GM12878 (cell line): ENCODE measurements around the gene ABCG4. TPM values are rescaled to one million over a fixed set of nuclear protein-coding genes. Genes with fewer than 3 reads are reported as not detected.

Source experiments
- BACH1 ChIP-seq: fragments of 450-650 bp; IDR thresholded peaks from 2 replicates; pipeline ENCODE4 v1.6.1; 2017; ENCODE audit warnings: mild to moderate bottlenecking, borderline replicate concordance
- BCL11A ChIP-seq: IDR thresholded peaks from 2 replicates; pipeline ENCODE4 v1.6.1; 2011; ENCODE audit warnings: low read depth, low read length
- BHLHE40 ChIP-seq, 2 experiments: fragments of 450-650 bp in 1 of 2; IDR thresholded peaks; 2 replicates each; pipeline ENCODE4 v1.6.1; 2011 to 2017; ENCODE audit warnings: low read depth in 2 of 2, borderline replicate concordance in 1 of 2, improper control_type of control experiment in 1 of 2, low read length in 1 of 2, mild to moderate bottlenecking in 1 of 2
- CEBPB ChIP-seq, 2 experiments: fragments of 150-350 bp in 1 of 2; IDR thresholded peaks; 2 replicates each; pipeline ENCODE4 v1.6.1; 2012 to 2014; ENCODE audit warnings: low read depth in 2 of 2, low read length in 2 of 2, borderline replicate concordance in 1 of 2, inconsistent platforms in 1 of 2
- CHD4 ChIP-seq: fragments of 200-600 bp; sonication (generic); IDR thresholded peaks from 2 replicates; pipeline ENCODE4 v1.6.1; 2016; ENCODE audit warnings: mild to moderate bottlenecking
- DPF2 ChIP-seq: fragments of 450-650 bp; IDR thresholded peaks from 2 replicates; pipeline ENCODE4 v1.6.1; 2017; ENCODE audit warnings: mild to moderate bottlenecking
- EZH2 ChIP-seq: IDR thresholded peaks from 2 replicates; pipeline ENCODE4 v1.6.1; 2012; ENCODE audit warnings: low read depth, mild to moderate bottlenecking, control low read depth, inconsistent platforms, low read length, borderline replicate concordance; ENCODE audit not compliant: control insufficient read depth
- JUNB ChIP-seq: IDR thresholded peaks from 2 replicates; pipeline ENCODE4 v1.6.1; 2016; ENCODE audit warnings: antibody characterized with exemption, mild to moderate bottlenecking
- KAT2A ChIP-seq: conservative IDR thresholded peaks from 2 replicates; pipeline ENCODE4 v1.6.1; 2011; ENCODE audit warnings: low read depth, low read length; ENCODE audit not compliant: control insufficient read depth
- KDM1A ChIP-seq: fragments of 200-600 bp; sonication (generic); IDR thresholded peaks from 2 replicates; pipeline ENCODE4 v1.6.1; 2016; ENCODE audit warnings: borderline replicate concordance
- MTA2 ChIP-seq: fragments of 450-650 bp; IDR thresholded peaks from 2 replicates; pipeline ENCODE4 v1.6.1; 2016; ENCODE audit warnings: low read depth, mild to moderate bottlenecking, moderate library complexity
- NFIC ChIP-seq: IDR thresholded peaks from 2 replicates; pipeline ENCODE4 v1.6.1; 2012; ENCODE audit warnings: low read depth, mild to moderate bottlenecking, inconsistent platforms, low read length, moderate library complexity
- NFYA ChIP-seq: IDR thresholded peaks from 2 replicates; pipeline ENCODE4 v1.6.1; 2011; ENCODE audit warnings: low read depth, mild to moderate bottlenecking, low read length, improper control_type of control experiment, borderline replicate concordance
- NR2C1 ChIP-seq: fragments of 450-650 bp; IDR thresholded peaks from 2 replicates; pipeline ENCODE4 v1.6.1; 2017; ENCODE audit warnings: antibody characterized with exemption, mild to moderate bottlenecking, moderate library complexity
- POLR2AphosphoS5 ChIP-seq: IDR thresholded peaks from 2 replicates; pipeline ENCODE4 v1.6.1; 2011; ENCODE audit warnings: mild to moderate bottlenecking, low read length, inconsistent platforms
- RB1 ChIP-seq: fragments of 450-650 bp; formaldehyde crosslinking; IDR thresholded peaks from 2 replicates; pipeline ENCODE4 v1.6.1; 2017; ENCODE audit warnings: mild to moderate bottlenecking, borderline replicate concordance
- RBBP5 ChIP-seq: fragments of 200-600 bp; sonication (generic); conservative IDR thresholded peaks from 2 replicates; pipeline ENCODE4 v1.6.1; 2016
- SMAD5 ChIP-seq: IDR thresholded peaks from 2 replicates; pipeline ENCODE4 v1.6.1; 2016; ENCODE audit warnings: antibody characterized with exemption, low read depth
- SMC3 ChIP-seq: IDR thresholded peaks from 2 replicates; pipeline ENCODE4 v1.6.1; 2011; ENCODE audit warnings: low read length, improper control_type of control experiment, borderline replicate concordance
- SREBF2 ChIP-seq: IDR thresholded peaks from 2 replicates; pipeline ENCODE4 v1.6.1; 2012; ENCODE audit warnings: mild to moderate bottlenecking, low read length
- STAT3 ChIP-seq: IDR thresholded peaks from 2 replicates; pipeline ENCODE4 v1.6.1; 2011; ENCODE audit warnings: low read depth, low read length, improper control_type of control experiment
- SUZ12 ChIP-seq: fragments of 200-600 bp; sonication (generic); IDR thresholded peaks from one replicate; pipeline ENCODE4 v1.6.1; 2018; ENCODE audit warnings: antibody characterized with exemption, mild to moderate bottlenecking; ENCODE audit not compliant: unreplicated experiment
- YY1 ChIP-seq: IDR thresholded peaks from 2 replicates; pipeline ENCODE4 v1.6.1; 2011; ENCODE audit warnings: low read depth, mild to moderate bottlenecking, low read length
- ZNF207 ChIP-seq: fragments of 450-650 bp; IDR thresholded peaks from 2 replicates; pipeline ENCODE4 v1.6.1; 2014; ENCODE audit warnings: antibody characterized with exemption, mild to moderate bottlenecking, borderline replicate concordance
- ZNF24 ChIP-seq: fragments of 450-650 bp; IDR thresholded peaks from 2 replicates; pipeline ENCODE4 v1.6.1; 2017; ENCODE audit warnings: antibody characterized with exemption, mild to moderate bottlenecking
- ZNF274 ChIP-seq: IDR thresholded peaks from one replicate; pipeline ENCODE4 v1.8.0; 2011; ENCODE audit not compliant: insufficient read length, insufficient read depth
- polyA plus RNA-seq, 11 experiments: library from polyadenylated mRNA; depleted of rRNA in 4 of 11; unstranded in 6 of 11; stranded (reverse) in 5 of 11; fragments of >200 nt; fragmentation: Nextera tagmentation in 4 of 11; fragmentation: Illumina TruSeq in 1 of 11; extraction: Ambion mirVana in 4 of 11; extraction: Trizol in 1 of 11; gene quantifications; 1 replicate in 1 of 11; 2 replicates in 10 of 11; pipeline versions ENCODE4 v1.2.1 to v1.2.3, GENCODE V29; 2011 to 2016; ENCODE audit warnings: inconsistent platforms in 2 of 11, missing spikeins in 2 of 11, low read depth in 1 of 11
- total RNA-seq, 4 experiments: library from RNA; depleted of rRNA in 3 of 4; stranded (reverse); fragments of >200 nt in 3 of 4; fragmentation: Illumina TruSeq in 1 of 4; extraction: Trizol in 1 of 4; gene quantifications; 2 replicates each; pipeline versions ENCODE4 v1.2.1 to v1.2.3, GENCODE V29; 2013 to 2021
- TF ChIP-seq, protein P1 (sequence below): fragments of 450-650 bp; IDR thresholded peaks from 2 replicates; pipeline ENCODE4 v1.6.1; 2017; ENCODE audit warnings: mild to moderate bottlenecking
- TF ChIP-seq, protein P2 (sequence below): IDR thresholded peaks from 2 replicates; pipeline ENCODE4 v1.6.1; 2011; ENCODE audit warnings: mild to moderate bottlenecking, low read depth, low read length, moderate library complexity; ENCODE audit not compliant: insufficient replicate concordance
- TF ChIP-seq, protein P3 (sequence below): fragments of 450-650 bp; IDR thresholded peaks from 2 replicates; pipeline ENCODE4 v1.6.1; 2014; ENCODE audit warnings: mild to moderate bottlenecking

The ABCG4 gene
- total and polyA plus RNA-seq, 10 of the 15 experiments (the other 5 are each of a cell fraction or from before 2014, with no cell fraction given): not detected

DNA sequence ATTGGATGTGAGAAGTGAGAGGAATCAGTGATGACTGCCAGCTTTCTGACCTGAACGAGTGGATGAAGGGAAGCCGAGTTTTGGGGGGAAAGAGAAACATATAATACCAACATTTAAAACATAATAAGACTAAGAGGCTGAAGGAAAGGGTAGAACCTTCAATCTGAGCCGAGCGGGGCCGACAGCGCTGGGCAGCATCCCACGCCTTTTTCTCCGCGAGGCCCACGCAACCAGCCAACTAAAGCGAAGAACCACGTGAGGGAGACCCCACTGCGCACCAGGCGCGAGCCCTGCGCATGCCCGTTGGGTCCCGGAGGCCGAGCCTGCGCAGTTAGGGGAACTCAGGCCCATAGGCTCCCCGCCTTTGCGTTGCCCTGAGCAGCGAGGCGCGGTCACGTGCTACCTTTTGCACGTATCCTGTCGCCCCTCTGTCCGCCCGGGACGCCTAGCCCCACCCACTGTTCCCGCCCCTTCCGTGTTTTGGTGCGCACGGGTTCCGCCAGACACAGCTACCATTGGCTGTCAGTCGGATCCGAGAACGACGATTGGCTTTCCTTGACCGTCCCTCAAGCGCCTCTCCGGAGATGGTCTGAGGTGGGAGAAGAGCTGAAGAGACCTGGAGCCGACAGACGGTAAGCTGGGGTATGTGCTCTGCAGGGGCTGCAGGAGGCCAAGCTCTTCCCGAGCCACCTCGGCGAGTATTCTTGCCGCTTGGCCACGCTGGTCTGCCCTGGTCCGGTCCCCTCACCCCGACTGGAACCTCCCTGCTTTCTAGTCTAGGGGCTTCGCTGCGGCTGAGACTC is 27.6 kb upstream of the ABCG4 start, which contains the start of gene HINFP (continued):
- TF ChIP-seq, protein P1, sequence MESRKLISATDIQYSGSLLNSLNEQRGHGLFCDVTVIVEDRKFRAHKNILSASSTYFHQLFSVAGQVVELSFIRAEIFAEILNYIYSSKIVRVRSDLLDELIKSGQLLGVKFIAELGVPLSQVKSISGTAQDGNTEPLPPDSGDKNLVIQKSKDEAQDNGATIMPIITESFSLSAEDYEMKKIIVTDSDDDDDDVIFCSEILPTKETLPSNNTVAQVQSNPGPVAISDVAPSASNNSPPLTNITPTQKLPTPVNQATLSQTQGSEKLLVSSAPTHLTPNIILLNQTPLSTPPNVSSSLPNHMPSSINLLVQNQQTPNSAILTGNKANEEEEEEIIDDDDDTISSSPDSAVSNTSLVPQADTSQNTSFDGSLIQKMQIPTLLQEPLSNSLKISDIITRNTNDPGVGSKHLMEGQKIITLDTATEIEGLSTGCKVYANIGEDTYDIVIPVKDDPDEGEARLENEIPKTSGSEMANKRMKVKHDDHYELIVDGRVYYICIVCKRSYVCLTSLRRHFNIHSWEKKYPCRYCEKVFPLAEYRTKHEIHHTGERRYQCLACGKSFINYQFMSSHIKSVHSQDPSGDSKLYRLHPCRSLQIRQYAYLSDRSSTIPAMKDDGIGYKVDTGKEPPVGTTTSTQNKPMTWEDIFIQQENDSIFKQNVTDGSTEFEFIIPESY: no peak
- TF ChIP-seq KAT2A (no peak), SMC3 (no peak), CEBPB (IDR thresholded peaks at IDR 0.05; ENCODE audit: borderline replicate concordance in 1 of 2, low read depth in 2 of 2, low read length in 2 of 2) (no peak), CHD4 (no peak), RB1 (0 out of 2 replicates have a peak, but pooled peaks have one; percentile 26), DPF2 (peak; percentile 85), MTA2 (no peak), ZNF207 (0 out of 2 replicates have a peak, but pooled peaks have one; percentile 32), YY1 (0 out of 2 replicates have a peak, but pooled peaks have one; percentile 33), BACH1 (peak; percentile 8; the same call in 1 of the 2 replicates), NR2C1 (no peak), ZNF274 (no peak), SREBF2 (no peak), EZH2 (no peak), NFYA (no peak; the same call in 1 of the 2 replicates), BCL11A (no peak), BHLHE40 (IDR thresholded peaks at IDR 0.05; ENCODE audit: borderline replicate concordance in 1 of 2, low read depth in 2 of 2, low read length in 1 of 2) (peak; percentile 89 to 96), KDM1A (no peak), SMAD5 (peak; percentile 22; the same call in 1 of the 2 replicates), ZNF24 (peak; percentile 23; the same call in 1 of the 2 replicates), POLR2AphosphoS5 (peak; percentile 87), RBBP5 (no peak), NFIC (no peak), STAT3 (no peak), JUNB (no peak), SUZ12 (no peak)
- TF ChIP-seq, protein P2, sequence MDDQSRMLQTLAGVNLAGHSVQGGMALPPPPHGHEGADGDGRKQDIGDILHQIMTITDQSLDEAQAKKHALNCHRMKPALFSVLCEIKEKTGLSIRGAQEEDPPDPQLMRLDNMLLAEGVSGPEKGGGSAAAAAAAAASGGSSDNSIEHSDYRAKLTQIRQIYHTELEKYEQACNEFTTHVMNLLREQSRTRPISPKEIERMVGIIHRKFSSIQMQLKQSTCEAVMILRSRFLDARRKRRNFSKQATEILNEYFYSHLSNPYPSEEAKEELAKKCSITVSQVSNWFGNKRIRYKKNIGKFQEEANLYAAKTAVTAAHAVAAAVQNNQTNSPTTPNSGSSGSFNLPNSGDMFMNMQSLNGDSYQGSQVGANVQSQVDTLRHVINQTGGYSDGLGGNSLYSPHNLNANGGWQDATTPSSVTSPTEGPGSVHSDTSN: peak; percentile 96
- TF ChIP-seq, protein P3, sequence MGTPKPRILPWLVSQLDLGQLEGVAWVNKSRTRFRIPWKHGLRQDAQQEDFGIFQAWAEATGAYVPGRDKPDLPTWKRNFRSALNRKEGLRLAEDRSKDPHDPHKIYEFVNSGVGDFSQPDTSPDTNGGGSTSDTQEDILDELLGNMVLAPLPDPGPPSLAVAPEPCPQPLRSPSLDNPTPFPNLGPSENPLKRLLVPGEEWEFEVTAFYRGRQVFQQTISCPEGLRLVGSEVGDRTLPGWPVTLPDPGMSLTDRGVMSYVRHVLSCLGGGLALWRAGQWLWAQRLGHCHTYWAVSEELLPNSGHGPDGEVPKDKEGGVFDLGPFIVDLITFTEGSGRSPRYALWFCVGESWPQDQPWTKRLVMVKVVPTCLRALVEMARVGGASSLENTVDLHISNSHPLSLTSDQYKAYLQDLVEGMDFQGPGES: peak; percentile 68; the same call in 1 of the 2 replicates
